GM19351 (cell line): ENCODE data around the gene PACSIN1.

ENCODE experiments used
- ATAC-seq: cut with Tn5 transposase; IDR thresholded peaks from one replicate; pipeline ENCODE4 v1.9.1; 2021; ENCODE audit warnings: mild to moderate bottlenecking, moderate library complexity; ENCODE audit not compliant: unreplicated experiment

PACSIN1 gene

DNA sequence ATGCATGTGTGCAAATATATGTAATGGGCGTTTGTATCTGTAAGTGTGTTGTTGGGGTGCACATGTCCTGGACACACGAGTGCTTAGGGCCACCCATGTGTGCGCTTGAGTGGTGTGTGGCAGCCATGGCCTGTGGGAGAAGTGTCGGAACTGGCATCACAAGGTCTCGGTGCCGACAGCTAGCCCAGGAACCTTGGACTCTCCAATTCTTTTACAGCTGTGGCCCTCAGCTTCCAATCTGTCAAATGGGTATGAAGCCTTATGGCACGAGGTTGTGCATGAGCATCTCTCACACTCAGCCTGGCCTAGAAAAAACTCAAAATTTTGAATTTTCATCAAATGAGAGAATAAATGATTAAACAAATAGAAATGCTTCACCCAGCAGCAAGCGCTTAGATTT lies 48.2 kb downstream of the PACSIN1 start:
- ATAC-seq, result no peak

DNA sequence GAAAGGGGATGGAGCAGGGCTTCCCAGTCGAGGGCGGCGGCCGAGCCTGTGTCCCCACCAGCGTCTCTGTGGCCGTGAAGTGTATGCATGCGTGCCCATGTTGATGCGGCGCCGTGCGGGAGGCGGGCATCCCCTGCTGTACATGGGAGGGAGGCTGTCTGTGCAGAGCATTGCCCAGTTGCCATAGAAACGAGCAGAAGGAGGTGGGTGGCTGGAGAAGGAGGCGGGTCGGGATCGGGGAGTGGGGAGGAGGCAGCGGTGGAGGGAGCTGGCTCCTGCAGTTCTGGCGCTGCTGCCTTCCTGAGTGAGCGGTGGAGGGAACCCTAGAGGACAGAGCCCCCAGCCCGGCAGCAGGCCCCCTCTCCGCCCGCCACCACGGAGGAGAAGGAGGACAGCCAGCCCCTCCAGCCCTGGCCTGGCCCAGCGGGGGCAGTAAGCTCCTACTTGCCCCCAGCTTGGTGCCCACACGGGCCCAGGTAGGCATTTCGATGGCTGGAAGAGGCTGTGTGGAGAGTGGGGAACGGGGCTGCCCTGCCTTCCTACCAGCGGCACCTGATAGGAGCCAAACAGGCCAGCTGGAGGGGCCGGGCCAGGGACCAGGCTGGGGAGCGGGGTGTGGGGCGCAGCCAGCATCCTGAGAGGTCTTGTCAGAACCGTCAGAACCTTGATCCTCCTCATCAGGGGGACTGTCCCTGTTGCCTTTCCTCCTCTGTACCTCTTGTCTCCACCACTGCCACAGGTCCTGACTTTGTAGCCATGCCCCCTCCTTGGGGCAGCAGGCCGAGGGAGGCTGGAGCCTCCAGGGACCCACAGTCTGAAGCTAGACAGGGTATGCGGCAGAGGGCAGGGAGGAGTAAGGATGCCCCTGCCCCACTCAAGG lies 49.0 kb downstream of the PACSIN1 start:
- no peak for ATAC-seq

DNA sequence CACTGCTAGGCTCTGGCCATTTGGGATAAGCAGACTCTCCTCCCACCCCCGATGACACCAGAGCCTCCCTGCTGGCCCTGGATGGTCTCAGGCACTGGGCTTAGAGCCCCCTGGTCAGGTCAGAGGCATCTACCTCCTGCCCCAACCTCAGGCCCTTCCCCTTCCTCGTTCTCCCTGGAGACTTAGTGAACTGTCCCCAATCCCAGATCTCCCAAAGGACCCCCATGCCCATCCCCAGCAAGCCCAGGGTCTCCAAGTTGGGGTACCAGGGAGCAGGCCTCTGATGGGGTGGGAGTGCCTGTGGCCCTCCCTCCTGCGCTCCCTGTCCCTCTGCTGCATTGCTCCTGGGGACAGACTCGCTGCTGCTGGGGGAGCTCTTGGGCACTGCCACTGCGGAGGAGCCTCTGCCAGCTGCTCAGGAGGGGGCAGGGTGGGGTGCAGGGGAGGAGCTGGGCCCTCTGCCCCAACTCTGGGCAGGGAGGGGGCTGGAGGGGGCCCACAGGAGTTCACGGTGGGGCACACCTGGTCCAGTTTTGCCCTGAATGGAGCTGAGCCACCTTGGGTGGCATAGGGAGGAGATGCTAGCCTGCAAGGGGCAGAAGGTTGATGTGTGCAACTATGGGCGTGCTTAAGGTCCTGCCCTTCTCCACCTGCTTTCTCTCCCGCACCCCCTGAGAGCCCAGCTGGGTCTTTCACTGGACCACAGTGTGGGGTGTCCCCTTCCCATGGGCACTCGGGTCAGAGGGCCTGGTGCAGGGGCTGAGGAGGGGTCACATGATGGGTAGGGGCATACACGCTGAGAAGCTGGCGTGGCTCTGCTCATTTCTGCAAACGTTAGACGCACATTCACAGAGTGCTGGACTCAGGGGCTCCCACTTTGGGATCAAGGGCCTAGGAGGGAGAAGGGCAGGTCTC lies 49.9 kb downstream of the PACSIN1 start:
- ATAC-seq, result no peak

DNA sequence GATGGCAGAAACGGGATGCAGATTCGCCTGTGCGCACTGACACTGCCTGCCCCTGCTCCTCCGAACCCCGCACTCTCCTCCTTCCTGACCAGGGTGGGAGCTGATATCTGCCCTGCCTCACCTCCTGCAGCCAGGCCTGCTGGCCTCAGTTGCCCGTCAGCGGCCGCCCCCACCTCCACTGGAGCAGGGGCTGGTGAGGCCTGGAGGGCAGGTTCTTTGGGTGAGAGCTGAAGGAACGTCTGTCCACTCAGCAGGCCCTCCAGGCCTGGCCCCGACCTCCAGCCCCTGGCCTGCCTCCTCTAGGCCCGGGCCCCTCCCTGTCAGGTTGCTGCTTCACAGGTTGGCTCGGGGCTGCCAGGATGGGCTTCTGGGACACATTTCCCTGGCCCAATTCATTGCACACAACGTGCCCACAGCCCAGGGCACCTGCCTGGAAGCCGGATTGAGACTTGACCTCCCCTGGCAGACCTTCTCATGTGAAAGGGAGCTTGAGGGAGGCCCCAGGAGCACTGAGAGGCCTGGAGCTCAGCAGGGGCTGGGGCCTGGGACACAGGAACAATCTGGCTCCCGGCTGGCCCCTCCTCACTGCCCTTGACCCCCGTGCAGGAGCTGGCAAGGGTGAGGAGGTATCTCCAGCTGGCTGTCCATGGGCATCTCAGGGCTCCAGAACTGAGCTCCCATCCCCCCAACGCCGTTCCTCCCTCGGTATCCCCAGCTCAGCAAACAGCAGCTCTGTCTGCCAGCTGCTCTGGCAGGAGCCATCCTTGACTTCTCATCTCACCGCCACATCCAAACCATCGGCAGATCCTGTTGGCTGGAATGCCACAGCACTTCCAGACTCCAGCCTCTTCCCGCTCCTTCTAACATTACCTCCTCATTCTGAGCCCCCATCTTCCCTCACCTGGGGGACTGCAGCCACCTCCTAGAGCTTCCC lies 50.8 kb downstream of the PACSIN1 start:
- no peak for ATAC-seq

DNA sequence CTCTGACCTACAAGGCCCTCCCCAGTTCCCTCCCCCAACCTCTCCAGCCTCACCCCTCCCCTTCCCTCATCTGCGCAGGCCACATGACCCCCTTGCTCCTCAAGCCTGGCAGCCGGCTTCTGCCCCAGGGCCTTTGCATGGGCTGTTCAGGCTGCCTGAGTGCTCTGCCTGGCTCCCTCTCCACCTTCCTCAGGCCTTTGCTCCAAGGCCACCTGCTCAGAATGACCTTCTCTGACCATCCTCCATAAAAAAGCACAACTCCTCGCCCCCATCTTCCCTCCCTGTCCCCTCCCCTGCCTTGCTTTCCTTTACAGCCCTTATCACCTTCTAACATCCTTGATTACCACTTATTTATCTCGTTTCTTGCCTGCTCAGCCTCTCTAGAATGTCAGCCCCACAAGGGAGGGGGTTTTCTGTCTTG lies 51.6 kb downstream of the PACSIN1 start:
- ATAC-seq, result no peak

DNA sequence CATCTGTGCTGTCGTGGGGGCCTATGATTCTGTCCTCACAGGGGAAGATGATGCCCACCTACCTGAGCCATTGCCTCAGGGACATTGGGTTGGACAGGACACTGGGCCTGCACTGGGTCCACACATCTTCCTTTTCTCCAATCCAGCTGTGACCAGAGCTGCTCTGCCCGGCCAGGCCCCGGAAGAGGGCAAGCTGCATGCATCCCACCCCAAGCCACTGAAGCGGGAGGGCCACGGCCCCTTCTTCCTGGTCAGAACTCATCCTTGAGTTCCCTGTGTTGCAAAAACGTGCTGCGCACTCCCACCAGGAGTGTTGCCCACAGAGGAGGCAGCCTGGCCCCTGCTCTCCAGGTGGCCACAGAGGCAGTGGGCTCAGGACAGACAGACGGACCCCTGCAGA lies 52.1 kb downstream of the PACSIN1 start:
- no peak for ATAC-seq

DNA sequence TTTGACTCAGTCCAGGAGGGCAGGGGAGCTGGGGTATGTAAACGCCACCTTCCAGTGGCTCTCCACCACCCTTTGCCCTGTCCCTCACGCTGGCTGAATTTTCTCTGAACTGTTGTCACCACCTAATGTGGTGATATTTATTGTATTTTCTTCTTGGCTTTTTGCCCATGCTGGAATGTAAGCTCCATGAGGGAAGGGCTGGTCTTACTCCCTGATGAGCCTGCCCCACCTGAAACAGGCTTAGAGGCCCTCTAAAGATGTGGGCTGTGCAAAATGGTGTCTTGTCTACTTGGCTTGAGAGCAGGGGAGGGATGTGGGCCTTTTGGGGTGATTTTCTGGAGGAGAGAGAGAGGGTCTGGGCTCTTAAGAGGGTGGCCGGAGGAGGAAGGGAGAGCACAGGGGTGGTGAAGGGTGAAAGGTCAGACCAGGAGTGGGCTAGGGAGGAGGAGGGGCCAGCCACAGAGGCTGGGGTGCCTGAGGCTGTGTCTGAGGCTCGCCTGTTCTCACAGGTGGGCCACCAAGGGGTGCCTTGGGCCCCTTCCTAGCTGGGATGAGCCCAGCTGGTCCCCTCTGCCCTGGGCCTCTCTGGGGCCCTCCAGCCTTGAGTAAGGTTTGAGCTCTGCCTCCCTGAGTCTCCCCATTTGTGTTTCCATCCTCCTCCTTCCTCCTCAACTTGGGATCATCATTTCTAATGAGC lies 52.9 kb downstream of the PACSIN1 start:
- no peak for ATAC-seq

DNA sequence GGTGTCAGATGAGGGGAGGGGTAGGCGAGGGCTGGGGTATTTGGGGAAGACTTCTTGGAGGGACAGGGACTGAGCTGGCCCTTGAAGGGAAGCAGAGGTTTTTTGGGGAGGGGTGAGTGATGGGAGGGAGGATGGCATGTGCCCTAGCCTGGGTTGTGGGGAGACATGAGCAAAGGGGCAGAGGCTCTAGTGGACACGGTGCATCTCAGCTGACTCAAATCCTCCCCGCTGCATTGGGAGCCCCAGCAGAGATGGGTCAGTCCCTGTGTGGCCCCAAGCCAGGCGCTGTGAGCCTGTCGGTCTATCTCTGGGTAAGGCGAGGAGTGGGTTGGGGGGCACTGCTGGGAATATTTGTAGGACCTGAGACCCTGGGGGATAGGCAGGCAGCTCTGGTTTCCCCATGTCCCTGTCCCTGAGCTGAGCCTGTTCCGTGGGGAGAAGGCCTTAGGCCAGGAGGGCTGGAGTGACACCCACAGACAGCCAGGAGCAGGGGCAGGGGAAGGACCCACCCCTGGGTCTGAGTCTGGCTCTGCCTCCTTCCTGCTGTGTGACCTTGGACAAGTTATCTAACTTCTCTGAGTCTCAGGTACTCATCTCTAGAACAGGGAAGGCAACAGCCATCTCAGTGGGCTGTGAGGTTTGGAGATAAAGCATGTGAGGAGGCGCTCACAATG lies 54.2 kb downstream of the PACSIN1 start:
- ATAC-seq, result no peak

DNA sequence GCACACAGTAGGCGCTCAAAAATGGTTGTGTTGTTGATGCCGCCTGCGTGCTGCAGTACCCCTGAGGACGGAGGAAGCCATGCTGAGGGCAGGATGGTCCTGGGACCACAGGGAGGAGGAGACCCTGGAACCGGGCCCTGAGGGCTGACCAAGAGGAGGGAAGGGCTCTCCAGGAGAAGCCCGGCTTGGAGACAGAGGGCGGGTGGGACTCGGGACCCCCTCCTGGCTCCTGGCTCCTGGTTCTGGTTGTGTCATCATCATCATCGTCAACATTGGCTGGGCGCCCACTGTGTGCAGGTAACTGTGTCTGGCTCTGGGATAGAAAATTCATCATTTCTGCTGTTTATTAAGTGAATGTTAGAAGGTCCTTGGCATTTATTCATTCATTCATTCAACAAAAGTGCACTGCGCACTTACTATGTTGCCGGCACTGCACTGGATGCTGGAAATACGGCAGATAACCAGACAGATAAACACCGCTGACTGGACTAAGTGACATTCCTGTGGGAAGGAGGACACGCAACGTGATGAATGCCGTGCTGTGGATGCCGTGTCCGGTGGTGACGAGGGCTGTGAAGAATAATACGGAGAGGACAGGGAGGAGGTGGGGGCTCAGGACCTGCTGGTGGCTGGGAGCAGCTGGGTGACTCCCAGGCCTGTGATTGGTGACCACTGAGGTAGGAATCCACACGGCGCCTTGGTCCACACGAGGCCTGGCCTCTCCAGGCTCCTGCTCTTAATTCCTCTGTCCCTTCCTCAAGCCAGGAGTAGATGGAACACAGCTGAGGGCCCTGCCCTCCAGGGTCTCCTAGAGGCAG lies 55.0 kb downstream of the PACSIN1 start:
- no peak for ATAC-seq

DNA sequence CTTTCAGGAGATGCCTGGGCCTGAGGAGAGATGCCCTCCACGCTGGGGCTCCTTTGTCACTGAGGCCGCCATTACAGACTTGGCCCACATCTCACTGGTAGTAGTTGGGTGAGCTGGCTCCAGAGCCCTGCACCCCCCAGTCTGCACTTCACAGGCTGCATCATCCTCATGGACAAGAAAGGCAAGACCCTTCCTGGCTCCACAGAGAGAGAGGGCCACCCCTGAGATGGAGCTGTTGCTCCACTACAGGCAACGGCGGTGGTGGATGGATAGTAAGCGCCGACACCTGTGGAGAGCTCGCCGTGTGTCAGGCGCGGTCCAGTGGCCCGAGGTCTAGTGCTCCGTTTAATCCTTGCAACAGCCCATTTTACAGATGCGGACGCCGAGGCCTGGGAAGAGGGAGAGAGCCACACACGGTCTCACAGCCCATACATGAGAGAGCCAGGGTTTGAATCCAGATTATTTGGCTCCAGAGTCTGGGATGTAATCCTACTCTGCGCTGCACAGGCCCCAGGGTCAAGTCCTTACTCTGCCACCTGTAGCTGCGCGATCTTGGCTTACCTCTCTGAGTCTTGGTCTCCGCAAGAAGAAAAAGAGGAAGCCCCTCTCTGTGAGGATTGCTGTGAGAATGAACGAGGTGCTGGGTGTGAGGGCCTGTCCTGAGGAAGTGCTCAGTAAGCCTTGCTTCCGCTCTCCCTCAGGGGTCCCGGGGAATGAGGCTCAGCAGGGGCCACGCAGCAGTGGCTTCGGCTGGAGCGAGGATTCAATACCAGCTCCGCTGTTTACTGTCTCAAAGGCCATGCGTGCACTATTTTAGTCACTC lies 55.8 kb downstream of the PACSIN1 start:
- ATAC-seq, result no peak

DNA sequence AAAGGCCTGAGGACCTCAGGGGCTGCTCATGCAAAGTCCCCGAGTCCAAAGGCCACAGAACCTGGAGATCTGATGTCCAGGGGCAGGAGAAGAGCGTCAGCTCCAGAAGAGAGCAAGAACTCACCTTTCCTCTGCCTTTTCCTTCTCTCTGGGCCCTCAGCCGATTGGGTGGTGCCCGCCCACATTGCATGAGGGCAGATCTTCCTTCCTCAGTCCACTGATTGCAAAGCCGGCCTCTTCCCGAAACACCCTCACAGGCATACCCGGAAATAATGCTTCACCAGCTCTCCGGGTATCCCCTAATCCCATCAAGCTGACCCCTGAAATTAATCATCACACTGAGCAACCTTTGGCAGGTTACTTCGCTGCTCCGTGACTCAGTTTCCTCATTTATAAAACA lies 56.9 kb downstream of the PACSIN1 start:
- ATAC-seq, result no peak

DNA sequence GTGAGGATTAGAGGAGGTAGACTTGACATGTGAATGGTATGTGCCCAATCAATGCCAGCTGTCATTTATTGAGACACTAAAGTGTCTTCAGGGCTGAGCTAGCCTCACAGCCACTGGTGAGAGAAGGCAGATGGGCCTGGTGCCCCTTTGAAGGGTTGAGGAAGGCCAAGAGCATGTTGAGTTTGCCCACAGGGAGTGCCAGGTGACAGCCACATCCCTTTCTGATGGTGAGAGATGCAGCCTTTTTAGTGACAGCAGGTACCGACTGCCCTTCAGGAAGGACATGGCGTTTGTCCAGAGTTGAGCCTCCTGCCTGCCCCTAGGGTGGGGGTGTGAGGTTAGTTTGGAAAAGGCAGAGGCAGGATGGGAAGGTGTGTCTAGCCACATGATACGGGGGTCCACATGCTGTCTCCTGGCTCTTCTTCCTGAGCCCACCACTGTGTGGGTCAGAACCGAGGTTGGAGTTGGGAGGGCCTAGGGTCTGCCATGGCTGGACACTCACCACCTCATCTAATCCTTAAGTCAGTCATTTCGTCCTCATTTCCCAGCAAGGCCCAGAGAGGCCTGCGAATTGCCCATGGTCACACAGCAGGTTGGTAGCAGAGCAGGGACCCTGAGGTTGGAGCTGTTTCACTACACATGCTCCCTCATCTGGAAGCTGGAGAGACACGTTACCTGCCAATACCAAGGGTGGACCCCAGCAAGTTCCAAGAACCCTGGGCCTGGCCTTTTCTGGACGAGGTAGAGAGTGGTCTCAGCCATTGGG lies 57.7 kb downstream of the PACSIN1 start:
- no peak for ATAC-seq

DNA sequence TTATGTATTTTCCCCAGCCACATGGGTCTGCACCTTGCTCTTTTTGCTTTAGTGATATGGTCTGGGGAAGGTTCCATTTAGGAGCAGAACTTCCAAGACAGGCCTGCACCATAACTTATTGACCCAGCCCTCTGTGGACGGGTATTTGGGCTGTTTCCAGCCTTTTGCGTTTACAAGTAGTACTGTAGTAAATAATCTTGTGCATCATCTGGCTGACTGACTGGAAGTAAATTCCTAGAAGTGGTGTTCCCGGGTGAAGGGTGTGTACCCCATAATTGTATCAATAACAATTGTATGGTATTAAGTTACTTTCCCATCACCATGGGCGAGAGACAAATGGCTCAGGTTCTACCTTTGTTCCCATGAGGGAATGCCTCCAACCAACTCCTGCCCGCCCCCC lies 58.6 kb downstream of the PACSIN1 start:
- no peak for ATAC-seq

DNA sequence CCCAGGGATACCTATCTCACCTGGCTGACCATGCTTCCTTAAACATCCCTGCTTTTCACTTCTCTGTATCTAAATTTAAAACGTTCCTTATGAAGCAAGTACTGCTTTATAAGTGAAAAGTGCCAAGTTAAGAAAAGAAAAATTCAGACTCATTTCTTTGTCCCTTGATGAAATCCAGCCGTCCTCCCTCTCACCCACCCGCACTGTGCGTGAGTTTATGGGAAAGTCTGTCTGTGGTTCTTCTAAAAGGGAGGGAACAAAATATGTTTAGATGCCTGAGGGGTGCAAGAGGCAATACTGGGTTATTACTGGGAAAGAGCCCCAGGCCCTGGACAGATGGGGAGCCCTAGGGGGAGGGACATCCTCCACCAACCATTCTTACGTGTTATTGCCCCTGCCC lies 59.1 kb downstream of the PACSIN1 start:
- ATAC-seq, result no peak

DNA sequence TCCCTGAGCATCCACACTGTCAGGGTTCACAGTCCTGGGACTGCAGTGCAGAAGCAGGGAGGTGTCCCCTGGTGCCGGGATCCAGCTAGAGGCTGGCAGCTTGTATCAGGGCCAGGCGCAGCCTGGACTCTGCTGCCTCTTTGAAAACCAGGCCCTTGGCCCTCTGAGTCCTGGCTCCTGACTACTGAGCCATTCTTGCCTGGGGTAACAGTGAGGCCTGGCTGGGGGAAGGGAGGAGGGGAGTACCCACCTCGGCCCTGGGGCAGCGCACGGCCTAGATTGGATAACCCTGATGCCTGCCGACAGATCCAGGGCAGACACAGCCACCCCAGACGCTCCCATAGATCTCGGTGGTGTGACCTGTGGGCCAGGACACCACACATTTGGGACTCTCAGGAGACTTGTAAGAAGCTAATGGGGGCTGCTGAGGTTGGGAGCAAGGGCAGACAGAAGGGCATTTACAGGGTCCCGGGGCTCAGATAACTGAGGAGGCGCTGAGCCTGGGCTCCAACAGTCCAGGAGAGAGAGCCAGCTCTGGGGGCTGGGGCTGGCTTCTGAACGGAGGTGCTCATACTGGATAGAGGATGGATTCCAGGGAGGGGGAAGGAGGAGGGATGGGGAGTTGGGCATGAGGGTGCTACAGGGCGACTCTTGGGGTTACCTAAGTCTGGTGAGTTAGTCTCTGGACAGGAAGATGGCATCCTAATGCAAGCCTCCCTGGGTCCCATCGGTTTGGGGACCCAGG lies 59.7 kb downstream of the PACSIN1 start:
- no peak for ATAC-seq

DNA sequence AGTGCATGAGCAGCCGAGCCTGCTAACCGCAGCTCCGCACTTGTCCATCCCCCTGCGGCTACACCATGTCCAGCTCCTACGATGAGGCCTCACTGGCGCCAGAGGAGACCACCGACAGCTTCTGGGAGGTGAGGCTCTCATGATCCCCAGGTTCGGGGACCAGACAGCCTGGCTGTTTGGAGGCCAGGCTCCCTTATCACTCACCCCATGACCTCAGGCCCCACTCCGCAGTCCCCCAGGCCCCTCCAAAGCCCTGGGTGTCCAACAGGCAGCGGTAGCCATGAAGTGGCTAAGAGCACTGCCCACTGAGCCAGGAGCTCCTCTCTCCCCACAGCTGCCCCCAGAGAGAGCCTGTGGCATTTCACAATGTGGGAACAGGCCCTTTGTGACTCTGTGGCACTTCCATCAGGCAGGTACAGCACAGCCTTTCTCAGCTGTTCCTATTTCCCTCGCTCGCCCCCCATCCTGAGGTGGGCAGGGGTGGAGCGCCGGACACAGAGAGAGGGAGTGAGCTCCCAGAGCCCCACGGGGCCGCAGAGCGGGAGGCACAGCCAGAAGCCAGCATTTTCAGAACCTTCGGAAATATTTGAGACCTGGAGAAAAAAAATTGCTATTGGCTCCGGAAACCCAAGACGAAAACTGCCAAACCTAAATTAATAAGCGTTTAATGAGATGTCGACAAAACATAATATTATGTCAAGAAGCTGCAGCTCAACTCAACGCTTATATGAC lies 60.5 kb downstream of the PACSIN1 start:
- ATAC-seq, result no peak
